Peyer's patch (tissue), 4 donors: ENCODE data around the gene G2E3.

Experiments
- POLR2A ChIP-seq, 2 donors: fragments of 450-650 bp; IDR thresholded peaks; one replicate each; pipeline ENCODE4 v1.5.1; 2017; ENCODE audit warnings: antibody characterized with exemption in 2 of 2, mild to moderate bottlenecking in 2 of 2, moderate library complexity in 2 of 2
- TF ChIP-seq, protein P1 (sequence below), 6 experiments: fragments of 450-650 bp in 4 of 6; fragments of 200-600 bp in 2 of 6; sonication (generic) in 1 of 6; IDR thresholded peaks; one replicate each; pipeline ENCODE4 v1.5.1; 2017 to 2019; ENCODE audit warnings: antibody characterized with exemption in 6 of 6, mild to moderate bottlenecking in 3 of 6, moderate library complexity in 1 of 6

- TF ChIP-seq, protein P1, sequence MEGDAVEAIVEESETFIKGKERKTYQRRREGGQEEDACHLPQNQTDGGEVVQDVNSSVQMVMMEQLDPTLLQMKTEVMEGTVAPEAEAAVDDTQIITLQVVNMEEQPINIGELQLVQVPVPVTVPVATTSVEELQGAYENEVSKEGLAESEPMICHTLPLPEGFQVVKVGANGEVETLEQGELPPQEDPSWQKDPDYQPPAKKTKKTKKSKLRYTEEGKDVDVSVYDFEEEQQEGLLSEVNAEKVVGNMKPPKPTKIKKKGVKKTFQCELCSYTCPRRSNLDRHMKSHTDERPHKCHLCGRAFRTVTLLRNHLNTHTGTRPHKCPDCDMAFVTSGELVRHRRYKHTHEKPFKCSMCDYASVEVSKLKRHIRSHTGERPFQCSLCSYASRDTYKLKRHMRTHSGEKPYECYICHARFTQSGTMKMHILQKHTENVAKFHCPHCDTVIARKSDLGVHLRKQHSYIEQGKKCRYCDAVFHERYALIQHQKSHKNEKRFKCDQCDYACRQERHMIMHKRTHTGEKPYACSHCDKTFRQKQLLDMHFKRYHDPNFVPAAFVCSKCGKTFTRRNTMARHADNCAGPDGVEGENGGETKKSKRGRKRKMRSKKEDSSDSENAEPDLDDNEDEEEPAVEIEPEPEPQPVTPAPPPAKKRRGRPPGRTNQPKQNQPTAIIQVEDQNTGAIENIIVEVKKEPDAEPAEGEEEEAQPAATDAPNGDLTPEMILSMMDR (IDR thresholded peaks at IDR 0.05), result no peak
- no peak for TF ChIP-seq POLR2A (IDR thresholded peaks at IDR 0.05)
Measured at GRCh38 chr14:30573966-30574365, 15.0 kb downstream of the G2E3 start.
